ENCODE measurements around the gene LSP1. TPM values are rescaled to one million over a fixed set of nuclear protein-coding genes. Genes with fewer than 3 reads are reported as not detected.

Gene LSP1
- total and polyA plus RNA-seq, 2 experiments from 2014 or later = 29.9 to 47.0 TPM

DNA sequence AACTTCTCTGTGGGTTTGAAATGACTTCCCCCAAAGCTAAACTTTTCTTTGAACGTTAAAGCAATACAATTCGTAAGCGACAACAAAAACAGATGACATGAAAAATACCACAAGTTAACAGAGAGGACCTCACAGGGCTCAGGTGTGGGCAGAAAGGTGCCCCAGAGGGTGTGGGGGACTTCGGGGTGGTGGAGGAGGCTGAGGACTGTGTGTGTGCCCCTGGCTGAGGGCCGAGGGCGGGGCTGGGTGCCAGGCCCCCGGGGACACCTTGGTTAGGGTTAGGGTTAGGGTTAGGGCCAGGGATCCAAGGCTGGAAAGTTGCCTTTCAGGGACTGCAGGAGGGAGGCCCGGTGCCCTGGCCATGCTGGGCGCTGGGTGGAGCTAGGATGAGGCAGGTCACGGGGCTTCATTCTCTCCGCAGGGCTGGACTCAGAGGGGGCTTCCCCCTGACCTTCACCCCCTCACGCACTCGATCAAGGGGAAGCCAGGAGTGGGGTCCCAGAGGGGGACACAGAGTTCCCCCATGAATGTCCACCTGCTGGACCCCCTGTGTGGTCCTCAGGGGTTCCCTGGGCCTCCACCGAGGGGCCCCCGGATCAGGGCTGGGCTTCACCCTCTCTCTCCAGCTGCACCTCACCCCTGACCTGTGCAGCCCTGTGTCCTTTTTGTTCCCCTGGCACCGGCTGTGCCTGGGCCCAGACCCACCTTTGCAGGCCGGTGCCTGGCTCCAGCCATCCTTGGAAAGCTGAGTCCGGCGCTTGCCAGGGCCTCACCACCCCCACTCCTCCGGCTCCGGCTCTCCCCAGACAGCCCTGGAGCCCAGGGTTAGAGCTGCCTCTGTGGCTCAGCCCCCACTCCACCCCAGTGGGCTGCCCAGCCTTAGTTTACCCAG, 7.1 kb upstream of the LSP1 start:
- Histone ChIP-seq H3K27me3 (no peaks in the 10 kb centered on the region), H3K79me2 (no peaks in the 10 kb centered on the region), H3K9me2 (replicated peaks; ENCODE audit: insufficient read depth) (no peaks in the 10 kb centered on the region), H3K4me2 (no peak overlapping the region), H3K4me3 (no peak overlapping the region), H4K20me1 (ENCODE audit: insufficient read depth, poor library complexity, severe bottlenecking) (no peaks in the 10 kb centered on the region), H3K27ac (peak overlapping the region; percentile 76), H3K9me3 (ENCODE audit: low read depth) (no peaks in the 10 kb centered on the region), H2AFZ (no peak overlapping the region), H3K36me3 (replicated peaks; ENCODE audit: insufficient read depth, low read depth) (no peaks in the 10 kb centered on the region), H3K4me1 (ENCODE audit: insufficient read depth) (peaks cover 15% of the 10 kb centered on the region)
- WGBS (ENCODE audit: low lambda C conversion rate, missing lambda C conversion rate) = 90% methylated on average over 19 of the region's 21 CpGs
- no peak for DNase-seq (ENCODE audit: low spot score)
- TF ChIP-seq CTCF (IDR thresholded peaks at IDR 0.05; ENCODE audit: poor library complexity) = no peak
- no peak for TF ChIP-seq EZH2 (IDR thresholded peaks at IDR 0.05; ENCODE audit: borderline replicate concordance)
- no peak for TF ChIP-seq EZH2phosphoT487 (IDR thresholded peaks at IDR 0.05; ENCODE audit: low read depth, severe bottlenecking, unreplicated experiment)

- Histone ChIP-seq H3K36me3 (replicated peaks; ENCODE audit: insufficient read depth, low read depth) (no peaks in the 10 kb centered on the region), H2AFZ (no peak overlapping the region), H3K4me1 (ENCODE audit: insufficient read depth) (peaks cover 15% of the 10 kb centered on the region), H3K4me2 (no peak overlapping the region), H3K4me3 (no peak overlapping the region), H3K9me2 (replicated peaks; ENCODE audit: insufficient read depth) (no peaks in the 10 kb centered on the region), H3K27me3 (no peaks in the 10 kb centered on the region), H3K27ac (no peak overlapping the region), H4K20me1 (ENCODE audit: insufficient read depth, poor library complexity, severe bottlenecking) (no peaks in the 10 kb centered on the region), H3K79me2 (no peaks in the 10 kb centered on the region), H3K9me3 (ENCODE audit: low read depth) (no peaks in the 10 kb centered on the region)
- no peak for DNase-seq (ENCODE audit: low spot score)
- 92% methylated on average over 8 of the region's 9 CpGs for WGBS (ENCODE audit: low lambda C conversion rate, missing lambda C conversion rate)
- TF ChIP-seq CTCF (IDR thresholded peaks at IDR 0.05; ENCODE audit: poor library complexity) (no peak), EZH2phosphoT487 (IDR thresholded peaks at IDR 0.05; ENCODE audit: low read depth, severe bottlenecking, unreplicated experiment) (no peak), EZH2 (IDR thresholded peaks at IDR 0.05; ENCODE audit: borderline replicate concordance) (no peak)
These were observed 6.4 kb upstream of the LSP1 start for GRCh38 chr11:1846453-1846932.

- peaks cover 15% of the 10 kb centered on the region for H3K4me1 ChIP-seq (ENCODE audit: insufficient read depth)
These were observed 5.7 kb upstream of the LSP1 start for GRCh38 chr11:1847006-1847735.

More at GRCh38 chr11:1847006-1847735, 5.7 kb upstream of the LSP1 start:
- Histone ChIP-seq H4K20me1 (ENCODE audit: insufficient read depth, poor library complexity, severe bottlenecking) (no peaks in the 10 kb centered on the region), H3K4me2 (no peak overlapping the region), H3K9me2 (replicated peaks; ENCODE audit: insufficient read depth) (no peaks in the 10 kb centered on the region), H3K27me3 (no peaks in the 10 kb centered on the region), H2AFZ (no peak overlapping the region), H3K36me3 (replicated peaks; ENCODE audit: insufficient read depth, low read depth) (no peaks in the 10 kb centered on the region), H3K4me3 (no peak overlapping the region), H3K9me3 (ENCODE audit: low read depth) (no peaks in the 10 kb centered on the region), H3K79me2 (no peaks in the 10 kb centered on the region), H3K27ac (no peak overlapping the region)
- TF ChIP-seq CTCF (IDR thresholded peaks at IDR 0.05; ENCODE audit: poor library complexity) (no peak), EZH2 (IDR thresholded peaks at IDR 0.05; ENCODE audit: borderline replicate concordance) (no peak), EZH2phosphoT487 (IDR thresholded peaks at IDR 0.05; ENCODE audit: low read depth, severe bottlenecking, unreplicated experiment) (no peak)
- no peak for DNase-seq (ENCODE audit: low spot score)
- WGBS (ENCODE audit: low lambda C conversion rate, missing lambda C conversion rate) = 94% methylated on average over 23 of the region's 34 CpGs
